ENCODE measurements around the gene VWA3A.
"Not testable (repeated sequence)": the region's sequence is repeated elsewhere in the genome, so short reads cannot be mapped to it uniquely, and the experiment has no call there.

VWA3A gene

DNA sequence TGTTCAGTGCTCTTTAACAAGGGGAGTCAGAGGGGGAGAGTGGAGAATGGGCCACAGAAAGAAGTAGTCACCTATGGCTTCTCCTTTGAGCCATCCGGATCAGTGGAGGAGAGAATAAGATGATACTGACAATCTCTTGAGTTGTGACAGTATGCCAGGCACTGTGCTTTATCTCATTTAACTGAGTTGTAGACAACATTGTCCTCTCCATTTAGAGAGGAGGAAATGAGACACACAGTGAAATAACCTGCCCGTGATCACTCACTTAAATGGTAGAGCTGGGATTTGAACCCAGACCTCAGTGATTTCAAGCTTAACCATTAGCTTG, 95.9 kb downstream of the VWA3A start:
- no peak for DNase-seq

DNA sequence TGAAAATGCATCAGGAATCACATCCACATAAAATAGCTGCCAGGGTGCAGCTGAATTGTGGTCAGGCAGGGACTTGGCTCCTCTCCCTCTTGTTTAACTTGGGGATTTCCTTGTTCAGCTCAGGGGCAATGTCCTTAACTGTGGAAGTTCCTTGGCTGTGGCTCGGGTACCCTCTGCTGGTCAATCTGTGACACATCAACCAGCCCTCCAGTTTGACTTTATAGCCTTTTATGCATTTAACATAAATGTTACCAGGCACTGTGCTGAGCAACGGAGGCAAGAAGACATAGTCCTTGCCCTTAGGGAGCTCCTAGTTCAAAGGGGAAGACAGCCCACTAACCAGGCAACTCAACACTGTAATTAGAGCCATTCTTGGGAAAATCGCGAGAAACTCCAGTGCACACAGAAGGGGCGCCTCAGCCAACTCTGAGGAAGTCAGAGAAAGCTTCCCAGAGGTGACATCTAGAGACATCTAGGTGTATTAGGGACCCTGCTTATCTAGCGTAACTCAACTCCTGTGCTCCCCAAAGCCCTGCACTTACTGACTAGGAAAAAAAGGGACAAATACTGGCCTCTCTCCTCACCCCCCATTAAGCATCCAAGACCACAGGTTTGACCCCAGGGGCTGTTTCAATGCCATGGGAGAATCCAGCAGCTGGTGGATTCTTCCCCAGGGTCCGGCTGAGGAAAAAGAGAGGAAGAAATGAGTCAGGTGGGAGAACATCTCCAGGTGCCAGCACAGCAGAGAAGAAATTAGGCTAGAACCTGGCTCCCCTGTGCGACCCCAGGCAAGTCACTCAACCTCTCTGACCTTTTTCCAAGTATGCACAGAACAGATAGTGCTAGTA, 96.5 kb downstream of the VWA3A start:
- peak; percentile 89 for DNase-seq

DNA sequence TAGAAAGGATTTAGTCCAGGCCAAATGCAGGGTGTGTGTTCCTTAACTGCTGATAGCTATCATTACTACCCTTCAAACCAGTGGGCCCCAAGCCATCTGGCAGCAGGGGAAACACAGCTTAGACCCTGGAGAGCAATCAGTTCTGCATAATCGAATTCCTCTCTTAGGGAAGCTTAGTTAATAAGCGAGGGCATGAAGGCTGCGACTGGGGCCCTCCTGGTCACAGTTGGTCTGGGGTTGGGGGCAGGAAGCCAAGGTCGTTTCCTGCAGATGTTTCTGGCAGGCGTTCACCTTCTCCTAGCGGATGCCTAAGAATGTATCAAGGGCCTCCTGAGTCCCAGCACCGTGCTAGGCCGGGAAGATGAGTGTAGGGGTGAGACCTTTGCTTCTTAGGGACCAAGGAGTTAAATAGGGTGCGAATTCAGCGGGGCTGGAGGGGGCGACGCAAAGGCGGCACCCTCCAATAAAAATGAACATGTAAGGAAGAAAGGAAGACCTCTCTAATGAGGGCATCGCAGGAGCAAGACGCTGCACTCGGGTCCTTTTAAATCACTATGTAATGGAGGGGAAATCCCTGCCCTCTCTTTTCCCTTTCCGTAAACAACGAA, 97.2 kb downstream of the VWA3A start:
- no peak for DNase-seq

DNA sequence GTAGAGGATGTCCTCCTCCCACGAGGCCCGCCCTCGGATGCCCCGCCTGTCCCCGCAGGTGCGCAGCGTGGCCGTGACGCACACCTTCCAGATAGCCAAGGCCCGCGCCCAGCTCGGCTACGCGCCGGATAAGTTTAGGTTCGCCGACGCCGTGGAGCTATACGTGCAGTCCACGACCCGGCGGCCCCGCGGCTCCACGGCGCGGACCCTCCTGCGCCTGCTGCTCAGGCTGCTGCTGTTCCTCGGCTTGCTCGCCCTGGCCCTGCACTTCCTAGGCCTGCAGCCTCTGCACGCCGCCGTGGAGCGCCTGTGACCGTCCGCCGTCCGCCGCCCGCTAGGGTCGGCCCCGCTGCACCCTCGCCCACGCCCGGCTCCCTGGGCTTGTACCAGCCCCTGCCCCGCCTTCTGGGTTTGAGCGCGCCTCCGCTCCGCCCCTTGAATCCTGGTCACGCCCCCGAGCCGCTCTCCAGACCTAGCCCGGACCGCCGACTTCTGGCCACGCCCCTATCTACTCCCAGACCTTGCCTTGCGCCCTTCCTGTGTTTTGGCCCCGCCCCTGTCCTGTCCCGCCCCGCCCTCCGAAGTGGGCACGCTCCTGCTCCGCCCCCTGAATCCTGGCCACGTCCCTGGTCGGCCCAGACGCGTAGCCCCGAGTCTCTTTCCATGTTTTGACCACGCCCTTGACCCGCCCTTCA, 97.9 kb downstream of the VWA3A start:
- peak; percentile 100 for DNase-seq

DNA sequence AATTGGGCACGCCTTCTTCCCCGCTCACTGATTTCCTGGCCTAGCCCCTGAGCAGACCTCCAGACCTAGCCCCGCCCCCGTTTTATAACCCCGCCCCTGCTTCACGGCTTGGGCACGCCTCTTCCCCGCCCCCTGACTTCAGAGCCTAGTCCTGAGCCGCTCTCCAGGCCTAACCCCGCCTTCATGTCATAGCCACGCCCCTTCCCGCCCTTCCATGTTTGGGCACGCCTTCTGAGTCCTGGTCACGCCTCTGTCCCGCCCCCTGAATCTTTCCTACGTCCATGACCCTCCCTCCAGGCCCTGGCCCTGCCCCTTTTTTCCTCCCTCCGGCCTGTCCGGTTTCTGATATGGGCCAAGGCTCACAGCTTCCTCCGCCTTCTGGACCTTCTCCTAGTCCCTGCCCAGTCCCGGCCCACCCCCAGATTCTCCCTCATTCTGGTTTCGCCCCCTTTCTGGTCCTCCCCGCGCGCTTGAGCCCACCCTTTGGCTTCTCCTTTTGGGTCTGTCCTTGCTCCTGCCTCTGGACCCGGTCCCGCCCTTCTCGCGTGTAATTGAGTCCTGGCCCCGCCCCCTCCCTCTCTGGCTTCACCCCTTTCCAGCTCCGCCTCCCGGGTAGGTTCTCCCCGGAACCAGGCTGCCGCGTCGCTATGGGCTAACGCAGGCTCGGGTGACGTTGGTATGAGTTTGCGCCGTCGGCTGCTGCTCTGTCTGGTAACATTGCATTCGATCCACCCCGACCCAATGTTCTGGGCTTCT, 98.6 kb downstream of the VWA3A start:
- peak; percentile 98 for DNase-seq

DNA sequence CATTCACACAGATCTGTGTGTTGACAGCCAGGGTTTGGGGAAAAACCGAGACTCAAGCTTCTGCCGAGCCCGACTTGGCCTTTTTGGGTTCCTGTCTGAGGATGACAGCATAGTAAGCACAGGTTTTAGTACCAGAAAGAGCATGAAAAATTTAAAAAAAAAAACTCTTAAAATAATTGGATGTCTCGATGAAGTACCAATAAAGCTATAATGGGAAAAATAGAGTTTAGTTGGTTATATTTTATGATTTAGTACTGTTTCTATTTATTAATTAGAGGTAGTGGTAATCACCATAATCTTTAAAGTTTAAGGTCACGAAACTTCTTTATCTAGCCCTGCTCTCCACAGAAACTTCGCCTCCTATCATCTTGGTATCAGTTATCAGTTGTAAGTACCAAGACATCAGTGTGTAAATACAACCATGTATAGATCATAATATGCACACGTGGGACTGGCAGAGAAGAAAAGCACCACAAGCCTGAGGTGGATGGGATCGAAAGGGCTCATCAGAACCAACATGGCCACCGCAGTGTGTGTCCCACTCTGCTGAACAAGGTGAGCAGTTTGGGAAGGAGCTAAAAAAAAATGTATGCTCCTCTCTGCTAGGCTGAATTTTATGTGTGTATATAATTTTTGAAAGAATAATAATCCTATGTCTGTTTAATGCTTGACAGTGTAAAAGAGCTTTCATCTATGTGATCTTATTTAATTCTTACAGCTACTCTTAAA, 99.4 kb downstream of the VWA3A start:
- peak; percentile 70 for DNase-seq

DNA sequence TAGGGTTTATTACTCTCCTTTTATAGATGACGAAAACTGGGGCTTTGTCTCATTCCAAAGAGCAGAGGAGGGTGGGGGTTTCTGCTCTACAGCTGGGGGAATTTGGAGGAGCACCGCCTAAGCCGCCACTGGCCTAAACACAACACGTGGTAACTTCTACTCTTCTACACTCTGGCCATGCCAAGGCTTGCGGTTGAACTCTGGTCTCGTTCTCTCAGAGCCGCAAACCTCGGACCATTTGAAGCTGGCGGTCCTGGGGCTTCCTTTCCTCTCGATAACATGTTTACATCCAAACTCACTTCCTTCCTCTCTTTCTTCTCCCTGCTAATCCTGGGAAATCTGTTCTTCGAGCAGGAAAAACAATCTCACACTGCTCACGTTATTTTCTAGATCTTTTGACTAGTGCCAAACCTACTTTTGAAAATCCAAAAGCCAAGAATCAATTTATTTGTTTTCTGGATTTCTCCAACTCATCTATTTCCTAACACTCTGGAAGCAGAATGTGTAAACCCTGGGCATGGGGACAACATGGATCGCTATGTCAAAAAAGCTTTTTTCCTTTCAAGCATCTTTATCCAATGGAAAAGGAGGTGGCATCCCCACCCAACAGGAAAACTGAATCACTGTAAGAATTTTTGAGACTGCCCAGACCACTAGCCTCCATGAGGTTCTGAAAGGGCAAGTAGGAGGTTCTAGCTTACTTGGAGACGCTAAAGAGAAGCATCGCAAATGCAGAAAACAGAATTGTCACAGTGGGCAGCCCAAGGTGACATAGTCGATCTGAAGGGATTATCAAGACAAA, 100.1 kb downstream of the VWA3A start:
- DNase-seq, result no peak

DNA sequence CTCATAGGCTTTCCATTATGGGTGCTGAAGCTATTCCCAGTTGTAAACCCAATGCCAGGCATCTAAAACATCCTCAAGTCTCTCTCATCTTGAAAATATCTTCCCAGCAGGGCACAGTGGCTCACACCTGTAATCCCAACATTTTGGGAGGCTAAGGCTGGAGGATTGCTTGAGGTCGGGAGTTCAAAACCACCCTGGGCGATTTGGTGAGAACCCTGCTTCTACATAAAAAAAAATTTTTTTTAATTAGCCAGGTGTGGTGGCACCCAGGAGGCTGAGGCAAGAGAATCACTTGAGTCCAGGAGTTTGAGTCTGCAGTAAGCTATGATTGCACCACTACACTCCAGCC, 100.7 kb downstream of the VWA3A start:
- DNase-seq, result no peak

DNA sequence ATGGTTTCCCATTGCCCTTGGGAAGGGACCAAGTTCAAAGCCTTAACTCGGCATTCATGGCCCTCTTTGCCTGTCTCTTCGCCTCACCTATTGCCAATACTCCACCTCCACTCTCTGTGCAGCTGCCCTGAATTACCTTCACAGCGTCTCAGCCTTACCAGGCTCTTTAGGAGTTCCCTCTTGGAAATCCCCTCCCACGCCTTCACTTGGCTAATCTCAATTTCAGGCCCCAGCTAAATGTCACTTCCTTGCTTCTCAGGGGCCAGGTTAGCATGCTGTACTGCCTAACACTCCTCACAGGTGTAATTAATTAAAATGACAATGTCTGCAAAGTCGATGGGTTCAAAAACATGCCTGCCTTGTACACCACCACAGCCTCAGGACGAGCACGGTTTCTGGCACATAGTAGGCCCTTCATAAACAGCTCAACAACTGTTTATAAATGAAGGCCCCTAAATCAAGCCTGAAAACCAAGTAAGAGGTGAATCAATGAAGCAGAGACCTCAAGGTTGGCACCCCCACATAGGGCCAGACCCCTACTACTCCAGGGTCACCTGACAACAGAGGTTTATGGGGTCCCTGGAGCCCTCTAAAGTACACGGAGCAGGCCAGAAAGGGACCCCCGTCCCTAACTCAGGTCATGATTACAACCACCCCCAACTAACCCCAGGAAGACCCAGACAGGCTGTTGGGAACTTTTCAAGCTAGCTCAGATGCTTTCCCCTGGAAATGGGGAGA, 102.5 kb downstream of the VWA3A start:
- no peak for DNase-seq

DNA sequence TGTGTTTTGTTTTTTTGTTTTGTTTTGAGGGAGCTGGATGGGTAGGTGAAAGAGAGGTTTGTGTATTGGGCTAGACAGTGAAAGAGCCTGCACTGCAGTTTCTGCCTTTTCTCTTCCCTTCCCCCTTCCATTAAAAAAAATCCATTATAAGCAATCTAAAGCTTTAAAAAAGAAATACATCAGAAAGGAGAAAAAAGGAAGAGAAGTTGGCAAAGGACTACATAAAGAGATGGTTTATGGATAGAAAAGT, 103.0 kb downstream of the VWA3A start:
- no peak for DNase-seq

DNA sequence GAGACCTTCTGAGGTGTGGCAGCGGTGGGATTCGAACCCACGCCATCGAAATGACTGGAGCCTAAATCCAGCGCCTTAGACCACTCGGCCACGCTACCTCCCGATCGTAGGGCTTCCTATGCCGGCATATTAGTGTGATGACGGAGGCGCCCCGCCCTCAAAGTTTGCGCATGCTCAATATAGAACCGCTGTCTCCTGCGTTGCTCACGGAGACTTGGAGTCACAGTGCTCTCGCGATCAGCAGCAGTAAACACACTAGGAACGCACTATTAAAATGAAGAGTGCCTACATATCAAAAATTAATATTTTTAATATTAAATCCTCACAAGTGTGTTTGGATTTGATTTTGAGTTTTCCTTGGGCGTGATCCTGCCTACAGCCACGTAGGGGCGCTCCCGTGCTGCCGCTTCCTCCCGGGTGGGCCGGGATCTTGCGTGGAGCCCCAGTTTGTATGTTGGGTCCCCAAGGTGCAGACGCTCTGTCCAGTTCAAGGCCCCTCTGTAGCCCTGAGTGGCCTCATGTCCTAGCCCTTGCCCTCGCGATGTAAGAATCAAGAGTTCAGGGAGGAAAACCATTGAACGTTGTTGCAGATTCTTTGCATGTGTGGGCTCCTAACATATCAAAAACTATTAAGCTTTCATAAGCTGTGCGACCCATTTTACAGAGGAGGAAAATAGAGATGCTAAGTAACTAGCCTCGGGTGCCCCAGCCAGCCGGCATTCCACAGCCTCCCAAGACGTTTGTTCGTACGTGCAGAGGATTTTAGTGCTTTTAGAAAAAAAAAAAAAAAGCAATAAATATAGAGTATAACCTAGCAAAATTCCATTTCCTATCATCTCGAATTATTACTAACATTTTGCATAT, 103.6 kb downstream of the VWA3A start:
- DNase-seq, result peak; percentile 99

DNA sequence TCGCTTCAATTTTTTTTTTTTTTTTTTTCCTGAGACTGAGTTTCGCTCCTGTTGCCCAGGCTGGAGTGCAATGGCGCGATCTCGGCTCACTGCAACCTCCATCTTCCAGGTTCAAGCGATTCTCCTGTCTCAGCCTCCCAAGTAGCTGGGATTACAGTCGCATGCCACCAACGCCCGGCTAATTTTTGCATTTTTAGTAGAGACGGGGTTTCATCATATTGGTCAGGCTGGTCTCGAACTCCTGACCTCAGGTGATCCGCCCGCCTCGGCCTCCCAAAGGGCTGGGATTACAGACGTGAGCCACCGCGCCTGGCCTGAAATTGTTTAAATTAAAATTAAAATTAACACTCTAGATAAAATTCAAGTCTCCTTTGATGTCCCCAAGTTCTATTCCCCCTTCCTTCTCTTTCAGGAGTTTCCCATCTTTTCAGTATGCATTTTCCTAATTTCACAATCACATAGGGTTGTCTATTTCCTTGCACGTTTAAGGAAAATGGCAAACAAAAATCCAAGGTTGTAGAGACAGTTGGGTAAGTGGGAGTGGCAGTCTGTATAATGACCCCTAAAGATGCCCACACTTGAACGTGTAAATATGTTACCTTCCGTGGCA, 104.3 kb downstream of the VWA3A start:
- DNase-seq, result not testable (repeated sequence)

DNA sequence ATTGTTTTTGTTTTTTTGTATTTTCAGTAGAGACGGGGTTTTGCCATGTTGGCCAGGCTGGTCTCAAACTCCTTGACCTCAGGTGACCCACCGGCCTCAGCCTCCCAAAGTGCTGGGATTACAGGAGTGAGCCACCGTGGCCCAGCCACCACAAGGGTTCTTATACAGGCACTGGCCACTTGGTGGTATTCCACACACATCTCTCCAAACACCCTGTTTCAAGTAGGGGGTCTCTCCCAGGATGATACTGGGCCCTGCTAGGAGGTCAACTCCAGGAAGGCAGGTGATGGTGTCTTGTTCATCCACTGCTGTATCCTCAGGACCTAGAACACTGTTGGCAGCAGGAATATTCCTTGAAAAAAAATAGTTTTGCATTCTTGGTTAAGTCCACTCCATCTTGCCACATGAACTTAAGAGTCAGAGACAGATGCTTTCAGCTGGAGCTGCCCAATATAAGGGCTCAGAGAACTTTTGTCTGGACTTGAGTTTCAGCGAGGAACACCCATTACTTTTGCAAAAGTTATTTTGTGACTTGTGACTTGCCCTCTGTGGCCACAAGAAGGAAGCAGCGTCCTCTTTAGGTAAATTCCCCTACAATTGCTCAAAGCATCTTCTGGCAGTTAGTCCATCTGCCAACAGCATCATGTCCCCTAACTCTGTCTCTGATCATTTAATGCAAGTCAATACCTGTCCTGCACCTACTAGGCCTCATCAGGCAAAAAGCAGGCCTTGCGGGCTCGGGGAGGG, 106.4 kb downstream of the VWA3A start:
- DNase-seq, result no peak

DNA sequence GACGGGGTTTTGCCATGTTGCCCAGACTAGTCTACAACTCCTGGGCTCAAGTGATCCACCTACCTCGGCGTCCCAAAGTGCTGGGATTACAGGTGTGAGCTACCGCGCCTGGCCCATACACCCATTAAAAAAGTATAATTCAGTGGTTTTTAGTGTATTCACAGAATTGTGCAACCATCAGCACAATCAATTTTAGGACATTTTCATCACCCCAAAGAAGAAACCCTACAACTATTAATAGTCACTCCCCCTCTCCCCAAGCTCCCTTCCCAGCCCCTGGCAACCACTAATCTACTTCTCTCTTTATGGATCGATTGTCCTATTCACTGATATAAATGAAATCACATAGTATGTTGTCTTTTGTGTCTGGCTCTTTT, 109.9 kb downstream of the VWA3A start:
- DNase-seq, result no peak

DNA sequence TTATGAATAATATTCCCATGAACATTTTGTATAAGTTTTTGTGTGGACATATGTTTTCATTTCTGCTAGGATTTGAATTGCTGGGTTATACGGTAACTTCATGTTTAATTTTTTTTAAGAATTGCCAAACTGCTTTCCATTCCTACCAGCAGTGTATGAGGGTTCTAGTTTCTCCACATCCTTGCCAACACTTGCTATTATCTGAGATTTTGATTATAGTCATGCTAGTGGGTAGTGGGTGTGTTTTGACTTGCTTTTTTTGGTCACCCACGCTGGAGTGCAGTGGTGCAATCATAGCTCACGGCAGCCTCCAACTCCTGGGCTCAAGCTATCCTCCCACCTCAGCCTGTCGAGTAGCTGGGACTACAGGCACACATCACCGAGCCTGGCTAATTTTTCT, 110.8 kb downstream of the VWA3A start:
- DNase-seq, result no peak

DNA sequence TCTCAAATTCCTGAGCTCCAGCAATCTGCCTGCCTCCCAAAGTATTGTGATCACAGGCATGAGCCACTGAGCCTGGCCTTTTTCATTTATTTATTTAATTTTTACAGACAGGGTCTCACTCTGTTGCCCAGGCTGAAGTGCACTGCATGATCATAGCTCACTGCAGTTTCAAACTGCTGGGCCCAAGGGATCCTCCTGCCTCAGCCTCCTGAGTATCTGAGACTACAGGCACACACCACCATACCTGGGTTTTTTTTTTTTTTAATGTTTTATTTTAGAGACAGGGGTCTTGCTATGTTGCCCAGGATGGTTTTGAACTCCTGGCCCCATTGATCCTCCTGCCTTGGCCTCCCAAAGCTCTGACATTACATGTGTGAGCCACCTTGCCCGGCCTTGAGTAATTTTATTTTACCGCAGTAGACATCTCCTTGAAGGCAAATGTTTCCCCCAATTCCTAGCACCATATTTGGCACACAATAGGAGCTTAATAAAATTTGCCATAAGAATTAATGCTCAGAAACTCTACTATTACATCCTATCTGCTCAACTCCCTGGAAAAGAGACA, 111.8 kb downstream of the VWA3A start:
- no peak for DNase-seq

DNA sequence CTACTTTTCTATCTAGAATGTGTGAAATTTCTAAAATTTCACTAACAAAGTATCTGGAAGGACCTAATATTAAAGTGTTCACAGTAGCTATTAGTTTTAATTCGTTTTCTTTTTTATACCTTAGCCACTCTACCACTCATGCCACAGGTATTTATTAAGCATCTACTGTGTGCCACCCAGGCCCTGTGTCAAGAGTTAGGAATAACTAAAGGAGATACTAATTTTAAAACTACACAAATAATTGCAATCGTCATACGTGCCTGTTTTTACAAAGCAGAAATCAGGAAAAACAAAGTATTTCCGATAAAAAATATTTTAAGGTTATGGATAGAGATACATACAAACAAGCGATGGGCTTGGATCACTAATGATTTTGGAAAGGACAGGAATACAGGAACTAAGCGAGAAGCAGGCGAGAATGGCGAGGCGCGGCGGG, 113.3 kb downstream of the VWA3A start:
- DNase-seq, result no peak

DNA sequence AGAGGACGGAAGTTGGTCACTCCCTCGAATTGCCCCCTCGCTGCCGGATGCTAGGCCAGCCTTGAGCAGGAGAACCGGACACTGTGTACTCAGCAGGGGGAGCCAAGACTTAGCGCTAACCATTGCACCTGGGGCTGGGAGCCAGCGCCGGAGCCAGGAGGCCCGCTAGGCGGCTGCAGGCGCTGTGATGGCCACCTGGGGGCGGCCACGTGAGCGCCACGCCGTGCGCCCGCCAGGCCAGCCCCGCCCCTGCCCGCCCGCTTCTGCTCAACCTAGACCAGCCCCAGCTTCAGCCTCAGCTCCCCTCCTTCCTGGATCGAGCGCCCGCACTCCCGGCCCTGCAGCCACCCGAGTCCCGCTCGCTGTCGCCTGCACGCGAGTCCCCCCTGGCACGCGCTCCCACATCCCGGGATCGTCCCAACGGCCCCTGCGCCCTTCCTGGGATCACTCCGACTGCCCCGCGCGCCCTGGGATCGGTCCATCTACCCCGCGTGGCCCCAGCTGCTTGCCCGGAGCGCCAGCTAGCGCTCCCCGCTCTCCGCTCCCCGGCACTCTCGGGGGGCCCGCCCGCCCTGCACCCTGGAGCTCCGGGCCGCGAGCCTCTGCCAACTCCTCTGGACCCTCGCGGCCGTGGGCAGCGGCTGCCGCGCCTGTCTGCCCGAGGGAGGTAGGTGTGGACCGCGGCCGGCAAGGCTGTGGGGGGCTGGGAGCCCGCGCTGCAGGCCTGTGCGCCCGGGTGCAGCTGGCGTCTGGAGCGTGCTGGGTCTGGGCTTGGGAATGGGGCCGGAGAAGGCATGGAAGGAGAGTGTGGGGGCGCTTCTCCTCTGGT, 113.9 kb downstream of the VWA3A start, which contains the start of gene EEF2K:
Gene EEF2K (plus strand): TSS at position 266 of the 829 bp plus-strand sequence. CDS start 19,452 bp downstream, outside the sequence.
- peak; percentile 95 for DNase-seq
